CD4-positive, alpha-beta T cell (primary cell): Measurements from ENCODE around the gene ROPN1B. TPM values are rescaled to one million over a fixed set of nuclear protein-coding genes. Genes with fewer than 3 reads are reported as not detected.
"Not testable (repeated sequence)": the region's sequence is repeated elsewhere in the genome, so short reads cannot be mapped to it uniquely, and the experiment has no call there.

Source experiments
- ATAC-seq: fragments of 200-7000 bp; cut with Tn5 transposase; one replicate; pipeline ENCODE4 v1.10.0; 2022; ENCODE audit warnings: mild to moderate bottlenecking; ENCODE audit not compliant: poor library complexity
- CTCF ChIA-PET: fragments of 350-600 bp; sonication (Branson Sonifier 250); formaldehyde crosslinking; loops from one replicate; lab custom pipeline; 2021; ENCODE audit warnings: antibody characterized with exemption, inconsistent platforms; lab: Charles Lee
- POLR2A ChIA-PET: fragments of 350-600 bp; sonication (Branson Sonifier 250); formaldehyde crosslinking; loops from one replicate; lab custom pipeline; 2021; ENCODE audit warnings: antibody characterized with exemption, inconsistent platforms; lab: Charles Lee
- DNase-seq, 14 experiments: peaks; one replicate each; pipeline ENCODE4 v3.0.0-alpha.2; 2013 to 2020; ENCODE audit warnings: mixed read lengths in 2 of 14
- H3K27ac ChIP-seq, 2 donors: one replicate each; pipeline versions ENCODE4 v1.5.1 to v1.7.0; 2013; ENCODE audit warnings: low read length in 2 of 2, low read depth in 1 of 2, mild to moderate bottlenecking in 1 of 2
- H3K27me3 ChIP-seq, 2 experiments: 1 replicate in 1 of 2; 2 replicates in 1 of 2; pipeline versions ENCODE4 v1.6.1 to v1.7.0; 2013; ENCODE audit warnings: low read length in 2 of 2, control low read depth in 1 of 2, mild to moderate bottlenecking in 1 of 2, moderate library complexity in 1 of 2; ENCODE audit not compliant: insufficient read depth in 2 of 2, control insufficient read depth in 1 of 2
- H3K36me3 ChIP-seq: one replicate; pipeline ENCODE4 v1.6.1; 2013; ENCODE audit warnings: low read length, control low read depth; ENCODE audit not compliant: insufficient read depth
- H3K4me1 ChIP-seq: one replicate; pipeline ENCODE4 v1.6.1; 2013; ENCODE audit warnings: low read length, control low read depth; ENCODE audit not compliant: insufficient read depth
- H3K4me3 ChIP-seq: one replicate; pipeline ENCODE4 v1.5.1; 2013; ENCODE audit warnings: mild to moderate bottlenecking, low read length, moderate library complexity
- H3K9me3 ChIP-seq, 2 experiments: 1 replicate in 1 of 2; 2 replicates in 1 of 2; pipeline versions ENCODE4 v1.6.1 to v1.7.0; 2013; ENCODE audit warnings: low read length in 2 of 2, mild to moderate bottlenecking in 2 of 2, control low read depth in 1 of 2, moderate library complexity in 1 of 2; ENCODE audit not compliant: control insufficient read depth in 1 of 2, insufficient read depth in 1 of 2
- H3K27ac Mint-ChIP-seq: one replicate; pipeline ENCODE4 v1.8.0; 2020; ENCODE audit warnings: mixed read lengths
- H3K27me3 Mint-ChIP-seq: one replicate; pipeline ENCODE4 v1.8.0; 2021; ENCODE audit warnings: mixed read lengths
- H3K36me3 Mint-ChIP-seq: one replicate; pipeline ENCODE4 v1.8.0; 2021; ENCODE audit warnings: low read depth, mixed read lengths
- H3K4me1 Mint-ChIP-seq: one replicate; pipeline ENCODE4 v1.8.0; 2021; ENCODE audit warnings: low read depth, mixed read lengths
- H3K4me3 Mint-ChIP-seq: one replicate; pipeline ENCODE4 v1.8.0; 2020; ENCODE audit warnings: mild to moderate bottlenecking, mixed read lengths
- H3K9me3 Mint-ChIP-seq: one replicate; pipeline ENCODE4 v1.8.0; 2020; ENCODE audit warnings: mixed read lengths
- intact Hi-C, 2 experiments: fragments of 100-400 bp; cut with DNase I in 1 of 2; cut with micrococcal nuclease in 1 of 2; formaldehyde crosslinking; loops; one replicate each; pipeline versions ENCODE4 v1.15.1 to v1.9.0; 2023 to 2025; cut with DNase I, micrococcal nuclease
- total RNA-seq, 174 experiments: library from RNA in 2 of 174; stranded (reverse) in 2 of 174; gene quantifications; one replicate each; pipeline ENCODE4 v1.2.3 and lab custom pipeline; 2021 to 2026
- TF ChIP-seq, protein P1 (sequence below): fragments of 200-600 bp; IDR thresholded peaks from one replicate; pipeline ENCODE4 v1.8.0; 2022; ENCODE audit warnings: antibody characterized with exemption, mild to moderate bottlenecking

Gene ROPN1B
- total RNA-seq, 2 experiments from 2014 or later, result 0.25 TPM; not detected in 1

DNA sequence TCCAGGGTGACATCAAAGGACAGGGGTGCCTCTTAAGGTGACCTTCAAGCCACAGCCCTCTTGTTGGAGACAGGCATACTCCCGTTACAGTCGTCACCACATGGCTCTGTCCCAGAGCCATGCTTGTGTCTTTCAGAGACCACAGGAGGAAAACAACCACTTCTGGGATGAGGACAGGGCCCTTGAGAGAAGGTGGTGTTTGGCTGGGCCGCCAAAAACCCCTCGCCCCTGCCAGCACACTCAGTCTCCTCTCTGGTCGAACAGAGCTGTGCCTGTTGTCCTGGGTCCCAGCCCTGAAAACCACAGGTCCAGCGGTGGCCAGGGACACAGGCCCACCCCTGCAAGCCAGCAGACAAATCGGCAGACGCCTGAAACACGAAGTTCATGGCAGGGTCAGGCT lies 44.7 kb upstream of the ROPN1B start:
- CTCF ChIA-PET, result not testable (repeated sequence)

DNA sequence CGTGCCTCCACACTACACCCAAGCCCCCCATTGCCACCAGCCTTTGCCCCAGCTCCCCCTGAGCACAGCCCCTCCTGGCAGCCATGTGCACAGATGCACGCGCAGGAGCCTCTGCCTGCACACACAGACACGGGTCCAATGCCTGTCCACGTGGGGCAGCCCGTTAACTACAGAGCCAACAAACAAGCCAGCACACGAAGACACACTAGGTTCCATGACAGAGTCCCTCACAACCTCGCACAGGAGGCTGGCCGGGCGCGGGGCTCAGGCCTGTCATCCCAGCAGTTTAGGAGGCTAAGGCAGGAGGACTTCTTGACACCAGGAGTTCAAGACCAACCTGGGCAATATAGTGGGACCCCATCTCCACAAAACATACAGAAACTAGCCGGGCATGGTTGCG lies 43.3 kb upstream of the ROPN1B start:
- POLR2A ChIA-PET, H3K4me3 Mint-ChIP-seq, H3K27me3 Mint-ChIP-seq, DNase-seq, H3K27ac Mint-ChIP-seq, H3K36me3 ChIP-seq, H3K27me3 ChIP-seq, H3K9me3 ChIP-seq, CTCF ChIA-PET, intact Hi-C loops, H3K4me1 ChIP-seq, H3K4me3 ChIP-seq, H3K4me1 Mint-ChIP-seq, H3K27ac ChIP-seq, H3K9me3 Mint-ChIP-seq, H3K36me3 Mint-ChIP-seq, ATAC-seq: not testable (repeated sequence)

More for the DNA sequence above, 44.7 kb upstream of the ROPN1B start:
- H3K4me1 Mint-ChIP-seq, H3K27ac ChIP-seq, H3K36me3 ChIP-seq, H3K27me3 Mint-ChIP-seq, H3K4me3 Mint-ChIP-seq, H3K9me3 ChIP-seq, H3K36me3 Mint-ChIP-seq, H3K27ac Mint-ChIP-seq, POLR2A ChIA-PET, ATAC-seq, H3K9me3 Mint-ChIP-seq, H3K27me3 ChIP-seq, H3K4me1 ChIP-seq, H3K4me3 ChIP-seq, DNase-seq: not testable (repeated sequence)
- intact Hi-C loops, result loop anchor here in 1 of 2 experiments (5.0 kb wide), 2 partner anchors 48 to 322 kb away; no protein-coding TSS in a partner anchor

DNA sequence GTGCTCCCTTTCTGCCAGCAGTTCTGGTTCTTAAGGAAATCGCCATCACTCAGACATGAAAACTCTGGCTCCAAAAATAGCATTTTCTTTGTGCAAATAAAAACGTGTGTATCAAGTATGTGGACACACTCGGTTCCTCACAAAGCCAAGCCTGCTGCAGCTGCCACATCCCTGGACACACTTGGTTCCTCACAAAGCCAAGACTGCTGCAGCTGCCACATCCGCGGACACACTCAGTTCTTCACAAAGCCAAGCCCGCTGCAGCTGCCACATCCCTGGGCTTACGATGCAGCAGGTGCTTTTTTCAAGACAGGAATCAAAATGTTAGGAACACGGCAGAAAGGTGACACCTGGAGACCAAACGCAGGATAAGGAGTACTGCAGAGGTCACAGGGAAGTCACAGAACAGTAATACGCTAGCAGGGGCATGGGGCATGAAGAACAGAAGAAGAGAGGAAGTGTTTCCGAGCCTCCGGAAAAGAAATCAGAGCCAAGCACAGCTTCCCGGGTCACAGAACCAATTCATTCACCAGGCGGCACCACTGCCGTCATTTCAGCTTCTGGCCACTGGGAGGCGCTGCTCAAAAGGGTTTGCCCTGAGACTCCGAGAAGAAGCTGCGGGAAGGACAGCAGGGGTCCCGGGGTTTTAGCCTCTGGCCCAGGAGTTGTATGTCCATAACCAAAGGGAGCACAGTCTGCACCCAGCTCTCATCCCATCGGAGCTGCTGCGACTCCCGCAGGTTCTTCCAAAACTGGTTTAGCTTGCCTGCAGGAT lies 40.0 kb upstream of the ROPN1B start:
- H3K9me3 Mint-ChIP-seq, H3K4me1 Mint-ChIP-seq, H3K36me3 ChIP-seq, H3K27ac Mint-ChIP-seq, H3K36me3 Mint-ChIP-seq, H3K4me3 ChIP-seq, H3K27me3 Mint-ChIP-seq, H3K27me3 ChIP-seq, POLR2A ChIA-PET, H3K27ac ChIP-seq, H3K9me3 ChIP-seq, intact Hi-C loops, ATAC-seq, H3K4me1 ChIP-seq, H3K4me3 Mint-ChIP-seq: not testable (repeated sequence)
- peak; percentile 25 to 78 (median 62) for DNase-seq
- CTCF ChIA-PET, result interaction anchor here (1.2 kb wide), 1 partner anchor 163 kb away, joined by 3 read pairs; no protein-coding TSS in a partner anchor
- TF ChIP-seq, protein P1, sequence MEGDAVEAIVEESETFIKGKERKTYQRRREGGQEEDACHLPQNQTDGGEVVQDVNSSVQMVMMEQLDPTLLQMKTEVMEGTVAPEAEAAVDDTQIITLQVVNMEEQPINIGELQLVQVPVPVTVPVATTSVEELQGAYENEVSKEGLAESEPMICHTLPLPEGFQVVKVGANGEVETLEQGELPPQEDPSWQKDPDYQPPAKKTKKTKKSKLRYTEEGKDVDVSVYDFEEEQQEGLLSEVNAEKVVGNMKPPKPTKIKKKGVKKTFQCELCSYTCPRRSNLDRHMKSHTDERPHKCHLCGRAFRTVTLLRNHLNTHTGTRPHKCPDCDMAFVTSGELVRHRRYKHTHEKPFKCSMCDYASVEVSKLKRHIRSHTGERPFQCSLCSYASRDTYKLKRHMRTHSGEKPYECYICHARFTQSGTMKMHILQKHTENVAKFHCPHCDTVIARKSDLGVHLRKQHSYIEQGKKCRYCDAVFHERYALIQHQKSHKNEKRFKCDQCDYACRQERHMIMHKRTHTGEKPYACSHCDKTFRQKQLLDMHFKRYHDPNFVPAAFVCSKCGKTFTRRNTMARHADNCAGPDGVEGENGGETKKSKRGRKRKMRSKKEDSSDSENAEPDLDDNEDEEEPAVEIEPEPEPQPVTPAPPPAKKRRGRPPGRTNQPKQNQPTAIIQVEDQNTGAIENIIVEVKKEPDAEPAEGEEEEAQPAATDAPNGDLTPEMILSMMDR, result peak; percentile 57

DNA sequence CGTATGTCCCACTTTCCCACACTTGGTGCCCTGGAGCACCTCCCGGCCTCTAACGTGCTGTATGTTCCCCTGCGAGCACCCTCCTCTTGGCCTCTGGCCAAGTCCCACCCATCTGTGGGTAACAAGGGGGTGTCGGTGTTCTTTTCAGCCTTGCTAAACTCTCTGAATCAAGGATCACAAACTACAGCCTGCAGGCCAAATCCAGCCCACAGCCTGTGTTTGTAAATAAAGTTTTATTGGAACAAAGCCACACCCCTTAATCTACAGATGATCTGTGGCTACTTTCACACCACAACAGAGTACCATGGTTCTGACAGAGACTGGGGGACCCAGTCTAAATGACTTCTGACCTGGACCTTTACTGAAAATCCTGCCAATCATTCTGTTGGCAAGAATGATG lies 39.2 kb upstream of the ROPN1B start:
- DNase-seq, intact Hi-C loops, H3K27me3 ChIP-seq, H3K36me3 Mint-ChIP-seq, H3K4me1 ChIP-seq, ATAC-seq, H3K27me3 Mint-ChIP-seq, H3K36me3 ChIP-seq, H3K27ac ChIP-seq, H3K4me1 Mint-ChIP-seq, H3K9me3 ChIP-seq, H3K4me3 Mint-ChIP-seq, H3K9me3 Mint-ChIP-seq, H3K27ac Mint-ChIP-seq, H3K4me3 ChIP-seq, POLR2A ChIA-PET: not testable (repeated sequence)
- CTCF ChIA-PET, result interaction anchor here (1.2 kb wide), 1 partner anchor 163 kb away, joined by 3 read pairs; no protein-coding TSS in a partner anchor

DNA sequence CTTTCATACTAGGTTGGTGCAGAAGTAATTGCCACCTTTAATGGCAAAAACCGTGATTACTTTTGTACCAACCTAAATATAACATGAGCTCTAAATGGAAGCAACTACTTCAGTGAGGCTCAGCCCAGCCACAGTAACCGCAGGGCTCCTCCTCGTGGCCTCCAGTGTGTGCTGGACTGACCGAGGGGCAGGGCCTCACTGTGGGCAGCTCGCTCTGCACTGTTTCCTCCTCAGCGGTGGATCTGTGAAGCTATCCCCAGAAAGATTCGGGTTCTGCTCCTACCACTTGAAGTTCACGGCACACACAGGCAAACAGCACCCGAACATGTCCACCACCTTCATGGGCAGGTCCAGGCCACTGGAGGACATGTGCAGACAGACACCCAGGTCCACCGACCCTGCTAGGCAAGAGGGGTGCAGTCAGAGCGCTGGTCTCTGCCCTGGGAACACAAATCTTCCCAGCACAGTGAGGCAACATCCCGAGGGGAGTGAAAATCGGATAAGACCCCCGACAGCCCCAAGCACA lies 37.6 kb upstream of the ROPN1B start:
- H3K27ac ChIP-seq, H3K9me3 ChIP-seq, DNase-seq, H3K4me1 ChIP-seq, H3K36me3 Mint-ChIP-seq, H3K4me3 Mint-ChIP-seq, H3K4me3 ChIP-seq, POLR2A ChIA-PET, H3K4me1 Mint-ChIP-seq, intact Hi-C loops, ATAC-seq, H3K36me3 ChIP-seq, H3K9me3 Mint-ChIP-seq, H3K27ac Mint-ChIP-seq, CTCF ChIA-PET, H3K27me3 ChIP-seq: not testable (repeated sequence)
- peaks cover 12% of the 10 kb centered on the region for H3K27me3 Mint-ChIP-seq

DNA sequence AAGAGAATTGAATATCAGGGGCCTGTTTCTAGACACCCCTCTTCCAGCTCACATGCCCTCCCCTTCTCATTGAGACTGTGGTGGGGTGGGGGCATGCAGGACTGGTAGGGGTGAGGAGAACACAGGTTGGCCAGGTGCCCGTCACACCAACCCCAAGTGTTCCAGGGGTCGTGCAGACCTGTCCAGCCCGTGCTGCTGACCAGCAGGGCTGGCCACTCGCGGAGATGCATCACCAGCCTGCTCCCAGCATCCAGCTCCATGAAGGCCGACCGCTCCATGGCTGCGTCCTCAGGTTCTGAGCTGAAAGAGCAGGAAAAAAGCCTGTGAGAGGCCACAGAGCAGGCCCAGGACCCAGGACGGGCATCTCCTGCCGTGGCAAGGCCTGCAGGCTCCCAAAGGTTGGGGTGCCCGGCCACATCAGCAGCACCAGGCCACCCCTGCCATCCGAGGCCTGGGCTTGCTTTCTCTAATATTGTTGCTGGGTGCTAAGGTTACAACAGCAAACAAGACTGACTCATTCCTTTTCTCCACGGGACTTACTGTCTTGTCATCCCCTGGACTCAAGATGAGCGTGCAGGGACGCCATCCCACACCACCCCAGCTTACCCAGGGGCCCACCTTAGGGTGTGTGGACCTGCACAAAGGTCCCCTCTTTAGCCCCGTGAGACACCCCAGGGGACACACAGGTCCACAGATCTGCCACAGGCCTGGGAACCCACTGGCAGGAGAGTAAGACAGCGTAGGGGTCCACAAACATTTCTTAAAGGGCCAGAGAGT lies 35.4 kb upstream of the ROPN1B start:
- H3K4me3 Mint-ChIP-seq, H3K27me3 ChIP-seq, CTCF ChIA-PET, ATAC-seq, H3K9me3 Mint-ChIP-seq, H3K36me3 Mint-ChIP-seq, H3K9me3 ChIP-seq, DNase-seq, H3K4me3 ChIP-seq, H3K27ac Mint-ChIP-seq, intact Hi-C loops, POLR2A ChIA-PET, H3K36me3 ChIP-seq, H3K4me1 Mint-ChIP-seq, H3K27ac ChIP-seq, H3K4me1 ChIP-seq: not testable (repeated sequence)
- peaks cover 12% of the 10 kb centered on the region for H3K27me3 Mint-ChIP-seq
